Breast epithelium (tissue), 3 donors: ENCODE measurements around the gene IRF5.

ENCODE experiments used
- POLR2A ChIP-seq: fragments of 450-650 bp; IDR thresholded peaks from one replicate; pipeline ENCODE4 v1.6.1; 2016; ENCODE audit warnings: antibody characterized with exemption, mild to moderate bottlenecking, moderate library complexity
- POLR2AphosphoS5 ChIP-seq, 3 donors: sonication (generic); formaldehyde crosslinking; IDR thresholded peaks; one replicate each; pipeline ENCODE4 v1.6.1; 2017; ENCODE audit warnings: antibody characterized with exemption in 3 of 3
- TF ChIP-seq, protein P1 (sequence below), 3 donors: fragments of 450-650 bp; IDR thresholded peaks; one replicate each; pipeline ENCODE4 v1.5.1; 2016 to 2017; ENCODE audit warnings: antibody characterized with exemption in 3 of 3, mild to moderate bottlenecking in 3 of 3, moderate library complexity in 3 of 3

GRCh38 chr7:128888756-128889095 is 49.0 kb upstream of the IRF5 start:
- TF ChIP-seq POLR2A (no peak), POLR2AphosphoS5 (IDR thresholded peaks at IDR 0.05) (no peak)
- TF ChIP-seq, protein P1, sequence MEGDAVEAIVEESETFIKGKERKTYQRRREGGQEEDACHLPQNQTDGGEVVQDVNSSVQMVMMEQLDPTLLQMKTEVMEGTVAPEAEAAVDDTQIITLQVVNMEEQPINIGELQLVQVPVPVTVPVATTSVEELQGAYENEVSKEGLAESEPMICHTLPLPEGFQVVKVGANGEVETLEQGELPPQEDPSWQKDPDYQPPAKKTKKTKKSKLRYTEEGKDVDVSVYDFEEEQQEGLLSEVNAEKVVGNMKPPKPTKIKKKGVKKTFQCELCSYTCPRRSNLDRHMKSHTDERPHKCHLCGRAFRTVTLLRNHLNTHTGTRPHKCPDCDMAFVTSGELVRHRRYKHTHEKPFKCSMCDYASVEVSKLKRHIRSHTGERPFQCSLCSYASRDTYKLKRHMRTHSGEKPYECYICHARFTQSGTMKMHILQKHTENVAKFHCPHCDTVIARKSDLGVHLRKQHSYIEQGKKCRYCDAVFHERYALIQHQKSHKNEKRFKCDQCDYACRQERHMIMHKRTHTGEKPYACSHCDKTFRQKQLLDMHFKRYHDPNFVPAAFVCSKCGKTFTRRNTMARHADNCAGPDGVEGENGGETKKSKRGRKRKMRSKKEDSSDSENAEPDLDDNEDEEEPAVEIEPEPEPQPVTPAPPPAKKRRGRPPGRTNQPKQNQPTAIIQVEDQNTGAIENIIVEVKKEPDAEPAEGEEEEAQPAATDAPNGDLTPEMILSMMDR (IDR thresholded peaks at IDR 0.05): no peak
